Keratinocyte (primary cell): Measurements from ENCODE around the gene PDCD7.

ENCODE experiments used
- EZH2 ChIP-seq: IDR thresholded peaks from one replicate; pipeline ENCODE4 v1.6.1; 2012; ENCODE audit warnings: inconsistent platforms, mild to moderate bottlenecking, low read length, moderate library complexity
- TF ChIP-seq, protein P1 (sequence below), 3 experiments: IDR thresholded peaks in 1 of 3; conservative IDR thresholded peaks in 1 of 3; optimal IDR thresholded peaks in 1 of 3; 2 replicates in 2 of 3; 3 replicates in 1 of 3; pipeline versions ENCODE3 to v1.5.1; 2011; ENCODE audit warnings: low read length in 3 of 3, mild to moderate bottlenecking in 3 of 3, moderate library complexity in 2 of 3, control low read depth in 1 of 3, inconsistent platforms in 1 of 3; ENCODE audit not compliant: insufficient read depth in 2 of 3; ENCODE audit errors: extremely low read depth in 1 of 3

- TF ChIP-seq, protein P1, sequence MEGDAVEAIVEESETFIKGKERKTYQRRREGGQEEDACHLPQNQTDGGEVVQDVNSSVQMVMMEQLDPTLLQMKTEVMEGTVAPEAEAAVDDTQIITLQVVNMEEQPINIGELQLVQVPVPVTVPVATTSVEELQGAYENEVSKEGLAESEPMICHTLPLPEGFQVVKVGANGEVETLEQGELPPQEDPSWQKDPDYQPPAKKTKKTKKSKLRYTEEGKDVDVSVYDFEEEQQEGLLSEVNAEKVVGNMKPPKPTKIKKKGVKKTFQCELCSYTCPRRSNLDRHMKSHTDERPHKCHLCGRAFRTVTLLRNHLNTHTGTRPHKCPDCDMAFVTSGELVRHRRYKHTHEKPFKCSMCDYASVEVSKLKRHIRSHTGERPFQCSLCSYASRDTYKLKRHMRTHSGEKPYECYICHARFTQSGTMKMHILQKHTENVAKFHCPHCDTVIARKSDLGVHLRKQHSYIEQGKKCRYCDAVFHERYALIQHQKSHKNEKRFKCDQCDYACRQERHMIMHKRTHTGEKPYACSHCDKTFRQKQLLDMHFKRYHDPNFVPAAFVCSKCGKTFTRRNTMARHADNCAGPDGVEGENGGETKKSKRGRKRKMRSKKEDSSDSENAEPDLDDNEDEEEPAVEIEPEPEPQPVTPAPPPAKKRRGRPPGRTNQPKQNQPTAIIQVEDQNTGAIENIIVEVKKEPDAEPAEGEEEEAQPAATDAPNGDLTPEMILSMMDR (optimal IDR thresholded peaks at IDR 0.05 in 1 of 3, IDR thresholded peaks at IDR 0.05 in 1 of 3, conservative IDR thresholded peaks at IDR 0.05 in 1 of 3; ENCODE audit: extremely low read depth in 1 of 3, insufficient read depth in 2 of 3, low read length in 3 of 3): no peak
- TF ChIP-seq EZH2: no peak
These were observed 595 bp downstream of the PDCD7 start for GRCh38 chr15:65132878-65133547.
